Measurements from ENCODE around the gene P2RY14.

GRCh38 chr3:151213151-151213550 is 65.2 kb downstream of the P2RY14 start:
- TF ChIP-seq CTCF (IDR thresholded peaks at IDR 0.05; ENCODE audit: insufficient read depth, low read depth, low read length) (no peak), EZH2 (IDR thresholded peaks at IDR 0.05; ENCODE audit: insufficient read depth, low read length) (no peak)

Data from astrocyte (in vitro differentiated cells and primary cell).